ENCODE measurements around the gene LPCAT2. TPM values are rescaled to one million over a fixed set of nuclear protein-coding genes. Genes with fewer than 3 reads are reported as not detected.

The LPCAT2 gene
- total and polyA plus RNA-seq, 9 donors: 13.5 to 28.6 (median 18.6) TPM

GRCh38 chr16:55540221-55540620 is 31.3 kb downstream of the LPCAT2 start:
- H3K27ac ChIP-seq (ENCODE audit: low read length): peak overlapping the region; percentile 86
- DNase-seq: no peak
- H3K9me3 ChIP-seq (replicated peaks; ENCODE audit: control insufficient read depth, low read depth, low read length): no peaks in the 10 kb centered on the region
- H3K36me3 ChIP-seq (ENCODE audit: control insufficient read depth, insufficient read depth, low read length): peaks cover 5% of the 10 kb centered on the region
- H3K4me3 ChIP-seq (ENCODE audit: low read length): no peak overlapping the region
- WGBS (ENCODE audit: insufficient coverage): no CpG with 5 or more reads among the region's 1 CpG
- no peaks in the 10 kb centered on the region for H3K27me3 ChIP-seq (ENCODE audit: control insufficient read depth, insufficient read depth, low read length)
- H3K4me1 ChIP-seq (ENCODE audit: control insufficient read depth, insufficient read depth, low read length): peaks cover 2% of the 10 kb centered on the region

GRCh38 chr16:55542459-55543082 is 33.7 kb downstream of the LPCAT2 start:
- peaks cover 7% of the 10 kb centered on the region for H3K36me3 ChIP-seq (ENCODE audit: control insufficient read depth, insufficient read depth, low read length)
- H3K4me1 ChIP-seq (ENCODE audit: control insufficient read depth, insufficient read depth, low read length): peaks cover 2% of the 10 kb centered on the region
- no peak overlapping the region for H3K27ac ChIP-seq (ENCODE audit: low read length)
- no peaks in the 10 kb centered on the region for H3K27me3 ChIP-seq (ENCODE audit: control insufficient read depth, insufficient read depth, low read length)
- H3K9me3 ChIP-seq (replicated peaks; ENCODE audit: control insufficient read depth, low read depth, low read length): no peaks in the 10 kb centered on the region
- DNase-seq: peak; percentile 74
- 67% methylated on average over 1 of the region's 1 CpG for WGBS (ENCODE audit: insufficient coverage)
- no peak overlapping the region for H3K4me3 ChIP-seq (ENCODE audit: low read length)

GRCh38 chr16:55543472-55543871 is 34.6 kb downstream of the LPCAT2 start:
- H3K27me3 ChIP-seq (ENCODE audit: control insufficient read depth, insufficient read depth, low read length): no peaks in the 10 kb centered on the region
- peaks cover 2% of the 10 kb centered on the region for H3K4me1 ChIP-seq (ENCODE audit: control insufficient read depth, insufficient read depth, low read length)
- peaks cover 3% of the 10 kb centered on the region for H3K36me3 ChIP-seq (ENCODE audit: control insufficient read depth, insufficient read depth, low read length)
- no peak overlapping the region for H3K27ac ChIP-seq (ENCODE audit: low read length)
- peak; percentile 82 for DNase-seq
- no peaks in the 10 kb centered on the region for H3K9me3 ChIP-seq (replicated peaks; ENCODE audit: control insufficient read depth, low read depth, low read length)
- H3K4me3 ChIP-seq (ENCODE audit: low read length): no peak overlapping the region
- no CpG with 5 or more reads among the region's 2 CpGs for WGBS (ENCODE audit: insufficient coverage)

- H3K4me1 ChIP-seq (ENCODE audit: control insufficient read depth, insufficient read depth, low read length): no peaks in the 10 kb centered on the region
- H3K36me3 ChIP-seq (ENCODE audit: control insufficient read depth, insufficient read depth, low read length): peaks cover 15% of the 10 kb centered on the region
- DNase-seq: no peak
- H3K9me3 ChIP-seq (replicated peaks; ENCODE audit: control insufficient read depth, low read depth, low read length): no peaks in the 10 kb centered on the region
- no peak overlapping the region for H3K27ac ChIP-seq (ENCODE audit: low read length)
- no peaks in the 10 kb centered on the region for H3K27me3 ChIP-seq (ENCODE audit: control insufficient read depth, insufficient read depth, low read length)
- H3K4me3 ChIP-seq (ENCODE audit: low read length): no peak overlapping the region
Observed at GRCh38 chr16:55552621-55553020, 43.7 kb downstream of the LPCAT2 start.

DNA sequence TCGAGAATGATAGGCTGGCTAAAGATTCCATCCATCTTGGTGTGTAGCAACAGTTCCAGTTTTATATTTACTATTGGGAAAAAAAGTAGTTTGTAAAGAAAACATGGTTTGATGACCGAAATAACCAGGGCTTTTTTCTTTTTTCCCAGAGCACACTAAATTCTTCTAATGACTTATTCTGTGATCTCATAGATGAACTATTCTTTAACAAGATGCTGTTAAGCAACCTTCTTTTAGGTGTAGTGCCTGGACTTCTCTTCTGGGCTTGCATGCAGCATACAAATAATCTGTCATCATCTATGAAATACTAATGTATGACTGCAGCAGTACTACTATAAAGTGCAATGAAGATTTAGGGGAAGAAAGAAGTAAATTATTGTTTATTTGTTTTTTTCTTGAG is 46.6 kb downstream of the LPCAT2 start:
- Histone ChIP-seq H3K27me3 (ENCODE audit: control insufficient read depth, insufficient read depth, low read length) (no peaks in the 10 kb centered on the region), H3K27ac (ENCODE audit: low read length) (no peak overlapping the region), H3K36me3 (ENCODE audit: control insufficient read depth, insufficient read depth, low read length) (peaks cover 15% of the 10 kb centered on the region), H3K4me1 (ENCODE audit: control insufficient read depth, insufficient read depth, low read length) (no peaks in the 10 kb centered on the region), H3K9me3 (replicated peaks; ENCODE audit: control insufficient read depth, low read depth, low read length) (no peaks in the 10 kb centered on the region), H3K4me3 (ENCODE audit: low read length) (no peak overlapping the region)
- DNase-seq: no peak
- WGBS (ENCODE audit: insufficient coverage): no CpG with 5 or more reads among the region's 2 CpGs

DNA sequence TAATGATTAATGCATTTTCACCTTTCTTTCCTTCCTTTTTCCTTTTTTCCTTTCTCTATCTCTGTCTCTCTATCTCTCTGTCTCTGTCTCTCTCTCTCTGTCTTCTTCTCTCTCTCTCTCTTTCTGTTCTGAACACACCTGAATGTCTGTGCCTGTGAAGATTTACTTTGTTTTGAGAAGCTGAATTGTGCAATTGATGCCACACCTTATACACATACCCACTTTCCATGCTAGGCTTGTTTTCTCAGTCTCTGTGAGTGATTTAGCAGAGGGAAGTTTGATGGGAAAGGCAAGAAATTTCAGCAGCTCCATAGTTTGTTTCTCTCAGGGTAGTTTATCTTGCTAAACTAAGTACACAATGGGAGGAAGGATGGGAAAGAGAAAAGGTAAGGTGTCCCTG is 48.3 kb downstream of the LPCAT2 start:
- no peak for DNase-seq
- Histone ChIP-seq H3K36me3 (ENCODE audit: control insufficient read depth, insufficient read depth, low read length) (peaks cover 13% of the 10 kb centered on the region), H3K27ac (ENCODE audit: low read length) (no peak overlapping the region)

GRCh38 chr16:55559233-55559632 is 50.4 kb downstream of the LPCAT2 start:
- Histone ChIP-seq H3K4me3 (ENCODE audit: low read length) (no peak overlapping the region), H3K27me3 (ENCODE audit: control insufficient read depth, insufficient read depth, low read length) (no peaks in the 10 kb centered on the region), H3K27ac (ENCODE audit: low read length) (peak overlapping the region; percentile 8), H3K36me3 (ENCODE audit: control insufficient read depth, insufficient read depth, low read length) (peaks cover 7% of the 10 kb centered on the region), H3K4me1 (ENCODE audit: control insufficient read depth, insufficient read depth, low read length) (no peaks in the 10 kb centered on the region), H3K9me3 (replicated peaks; ENCODE audit: control insufficient read depth, low read depth, low read length) (no peaks in the 10 kb centered on the region)
- DNase-seq: peak; percentile 64

More for the DNA sequence above, 48.3 kb downstream of the LPCAT2 start:
- Histone ChIP-seq H3K4me1 (ENCODE audit: control insufficient read depth, insufficient read depth, low read length) (no peaks in the 10 kb centered on the region), H3K9me3 (replicated peaks; ENCODE audit: control insufficient read depth, low read depth, low read length) (no peaks in the 10 kb centered on the region), H3K27me3 (ENCODE audit: control insufficient read depth, insufficient read depth, low read length) (no peaks in the 10 kb centered on the region), H3K4me3 (ENCODE audit: low read length) (no peak overlapping the region)

- Histone ChIP-seq H3K4me1 (ENCODE audit: control insufficient read depth, insufficient read depth, low read length) (no peaks in the 10 kb centered on the region), H3K27ac (ENCODE audit: low read length) (peak overlapping the region; percentile 5), H3K27me3 (ENCODE audit: control insufficient read depth, insufficient read depth, low read length) (no peaks in the 10 kb centered on the region), H3K36me3 (ENCODE audit: control insufficient read depth, insufficient read depth, low read length) (peaks cover 5% of the 10 kb centered on the region), H3K4me3 (ENCODE audit: low read length) (no peak overlapping the region), H3K9me3 (replicated peaks; ENCODE audit: control insufficient read depth, low read depth, low read length) (no peaks in the 10 kb centered on the region)
- WGBS (ENCODE audit: insufficient coverage): no CpG with 5 or more reads among the region's 1 CpG
- no peak for DNase-seq
Observed at GRCh38 chr16:55559933-55560516, 51.2 kb downstream of the LPCAT2 start.

- no peak for DNase-seq
- Histone ChIP-seq H3K27me3 (ENCODE audit: control insufficient read depth, insufficient read depth, low read length) (no peaks in the 10 kb centered on the region), H3K9me3 (replicated peaks; ENCODE audit: control insufficient read depth, low read depth, low read length) (no peaks in the 10 kb centered on the region), H3K4me3 (ENCODE audit: low read length) (no peak overlapping the region), H3K4me1 (ENCODE audit: control insufficient read depth, insufficient read depth, low read length) (no peaks in the 10 kb centered on the region), H3K27ac (ENCODE audit: low read length) (no peak overlapping the region), H3K36me3 (ENCODE audit: control insufficient read depth, insufficient read depth, low read length) (peaks cover 3% of the 10 kb centered on the region)
- WGBS (ENCODE audit: insufficient coverage): no CpG with 5 or more reads among the region's 2 CpGs
Observed at GRCh38 chr16:55561319-55561848, 52.5 kb downstream of the LPCAT2 start.

DNA sequence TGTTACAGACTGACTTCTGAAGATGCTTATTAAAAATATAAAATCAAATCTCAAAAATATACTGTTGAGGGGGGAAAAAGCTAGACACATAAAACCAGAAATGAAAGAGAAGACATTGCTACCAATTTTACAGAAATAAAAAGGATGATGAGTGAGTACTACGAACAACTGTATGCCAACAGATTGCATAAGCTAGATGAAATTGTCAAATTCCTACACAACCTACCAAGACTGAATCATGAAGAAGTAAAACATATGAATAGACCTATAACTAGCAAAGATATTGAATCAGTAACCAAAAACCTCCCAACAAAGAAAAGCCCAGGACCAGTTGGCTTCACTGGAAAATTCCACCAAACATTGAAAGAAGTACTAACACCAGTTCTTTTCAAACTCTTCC is 54.1 kb downstream of the LPCAT2 start:
- no peak overlapping the region for H3K27ac ChIP-seq (ENCODE audit: low read length)
- no CpG with 5 or more reads among the region's 1 CpG for WGBS (ENCODE audit: insufficient coverage)

More for the DNA sequence above, 54.1 kb downstream of the LPCAT2 start:
- H3K27me3 ChIP-seq (ENCODE audit: control insufficient read depth, insufficient read depth, low read length): no peaks in the 10 kb centered on the region
- peaks cover 7% of the 10 kb centered on the region for H3K4me1 ChIP-seq (ENCODE audit: control insufficient read depth, insufficient read depth, low read length)
- DNase-seq: no peak
- H3K36me3 ChIP-seq (ENCODE audit: control insufficient read depth, insufficient read depth, low read length): no peaks in the 10 kb centered on the region
- H3K4me3 ChIP-seq (ENCODE audit: low read length): no peak overlapping the region
- no peaks in the 10 kb centered on the region for H3K9me3 ChIP-seq (replicated peaks; ENCODE audit: control insufficient read depth, low read depth, low read length)

All from muscle of leg (tissue), 11 donors.